Endometrium (tissue), 2 donors: ENCODE results near the gene SPDYE3.
"Not testable (repeated sequence)": the region's sequence is repeated elsewhere in the genome, so short reads cannot be mapped to it uniquely, and the experiment has no call there.

Source experiments
- FAIRE-seq: peaks from 2 replicates; lab custom pipeline; 2012; peaks lifted over from hg19 to GRCh38; lab: Jason Lieb, UNC
- donor health status: control.
- donor health status: control.

SPDYE3 gene

DNA sequence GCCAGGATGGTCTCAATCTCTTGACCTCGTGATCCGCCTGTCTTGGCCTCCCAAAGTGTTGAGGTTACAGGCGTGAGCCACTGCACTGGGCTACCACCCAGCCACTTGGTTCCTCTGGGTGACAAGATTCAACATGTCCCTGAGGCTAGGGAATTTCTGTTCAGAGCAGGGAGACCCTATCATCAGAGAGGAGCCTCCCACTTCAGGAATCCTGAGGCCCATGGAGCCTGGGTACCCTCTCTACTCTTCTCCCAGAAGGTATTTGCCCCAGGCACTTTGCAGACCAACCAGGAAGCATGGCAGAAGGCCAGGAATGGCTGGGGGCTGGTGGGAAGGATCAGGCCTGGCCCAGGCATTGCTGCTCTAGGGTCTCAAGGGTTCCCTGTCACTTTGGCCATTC is 19.2 kb upstream of the SPDYE3 start:
- FAIRE-seq = not testable (repeated sequence)

DNA sequence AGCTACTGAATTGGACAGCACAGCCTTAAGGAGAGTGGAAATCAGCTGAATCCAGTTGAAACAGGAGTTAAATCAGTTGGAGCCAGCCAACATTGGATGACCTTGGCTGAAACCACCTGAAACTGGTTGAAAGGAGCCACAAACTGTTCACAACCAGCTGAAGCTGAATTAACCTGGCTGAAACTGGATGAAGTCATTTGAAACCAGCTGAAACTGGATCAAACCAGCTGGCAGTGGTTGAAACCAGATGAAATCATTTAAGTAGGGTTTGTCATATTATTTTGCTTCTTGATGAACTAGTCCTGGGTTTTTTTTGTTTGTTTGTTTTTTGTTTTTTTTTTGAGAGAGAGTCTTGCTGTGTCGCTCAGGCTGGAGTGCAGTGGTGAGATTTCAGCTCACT is 15.3 kb upstream of the SPDYE3 start:
- FAIRE-seq = not testable (repeated sequence)

DNA sequence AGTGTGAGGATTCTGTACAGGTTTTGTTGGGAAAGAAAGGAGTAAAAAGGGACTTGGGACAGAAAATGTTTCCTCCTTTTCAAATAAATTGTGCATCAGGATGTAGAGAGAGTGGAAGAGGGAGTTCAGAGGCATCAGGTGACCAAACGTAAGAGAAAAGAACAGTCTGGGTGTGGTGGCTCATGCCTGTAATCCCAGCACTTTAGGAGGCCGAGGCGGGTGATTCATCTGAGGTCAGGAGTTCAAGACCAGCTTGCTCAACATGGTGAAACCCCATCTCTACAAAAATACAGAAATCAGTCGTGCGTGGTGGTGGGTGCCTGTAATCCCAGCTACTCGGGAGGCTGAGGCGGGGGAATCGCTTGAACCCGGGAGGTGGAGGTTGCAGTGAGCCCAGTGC is 12.2 kb upstream of the SPDYE3 start:
- FAIRE-seq = not testable (repeated sequence)

DNA sequence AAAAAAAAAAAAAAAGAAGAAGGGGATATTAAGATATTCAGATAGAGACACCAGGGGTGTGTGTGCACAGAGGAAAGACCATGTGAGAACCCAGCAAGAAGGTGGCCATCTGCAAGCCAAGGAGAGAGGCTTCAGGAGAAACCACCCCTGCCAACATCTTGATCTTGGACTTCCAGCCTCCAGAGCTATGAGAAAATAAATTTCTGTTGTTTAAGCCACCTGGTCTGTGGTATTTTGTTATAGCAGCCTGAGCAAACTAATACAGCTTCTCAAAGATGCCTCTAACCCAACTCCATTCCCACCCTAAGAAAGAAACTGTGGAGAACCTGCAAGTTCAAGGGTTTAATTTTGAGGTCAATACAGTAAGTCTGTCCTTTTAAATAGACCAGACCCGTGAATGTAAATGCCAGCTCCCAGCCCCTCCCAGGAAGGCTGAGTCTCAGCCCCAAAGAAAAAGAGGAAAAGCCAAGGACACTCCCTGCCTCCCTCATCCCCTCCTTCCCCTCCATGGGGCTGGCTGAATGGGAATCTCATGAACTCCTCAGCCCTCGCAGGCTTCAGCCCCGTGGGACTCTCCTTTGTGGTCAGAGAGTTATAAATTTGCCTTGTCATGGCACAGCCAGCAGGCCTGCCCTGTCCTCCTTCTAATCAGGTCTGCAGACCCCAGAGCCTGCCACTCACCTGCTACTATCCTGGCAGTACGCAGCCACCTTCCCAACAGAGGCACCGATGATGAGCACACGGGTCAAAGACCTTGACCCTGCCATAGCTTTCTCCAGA is 9.5 kb upstream of the SPDYE3 start:
- not testable (repeated sequence) for FAIRE-seq

GRCh38 chr7:100298632-100298895 is 8.9 kb upstream of the SPDYE3 start:
- FAIRE-seq = not testable (repeated sequence)

DNA sequence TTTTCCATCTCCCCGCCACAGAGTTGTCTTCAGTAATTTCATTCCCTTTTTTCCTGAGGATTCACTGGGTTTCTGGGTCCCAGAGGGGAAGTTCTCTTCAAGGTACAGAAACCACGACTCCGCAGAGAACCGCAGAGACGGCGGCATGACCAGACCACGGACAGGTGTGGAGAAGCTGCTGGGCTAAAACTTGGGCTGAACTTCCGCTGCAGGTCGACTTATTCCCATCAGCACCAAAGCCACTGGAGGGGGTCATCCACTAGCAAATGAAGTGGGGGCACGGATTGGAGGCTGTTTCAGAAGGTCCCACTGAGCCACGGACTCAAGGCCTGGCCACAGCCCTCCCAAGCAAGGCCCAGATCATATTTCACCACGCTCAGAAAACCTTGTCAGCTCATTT is 3.0 kb upstream of the SPDYE3 start:
- not testable (repeated sequence) for FAIRE-seq

DNA sequence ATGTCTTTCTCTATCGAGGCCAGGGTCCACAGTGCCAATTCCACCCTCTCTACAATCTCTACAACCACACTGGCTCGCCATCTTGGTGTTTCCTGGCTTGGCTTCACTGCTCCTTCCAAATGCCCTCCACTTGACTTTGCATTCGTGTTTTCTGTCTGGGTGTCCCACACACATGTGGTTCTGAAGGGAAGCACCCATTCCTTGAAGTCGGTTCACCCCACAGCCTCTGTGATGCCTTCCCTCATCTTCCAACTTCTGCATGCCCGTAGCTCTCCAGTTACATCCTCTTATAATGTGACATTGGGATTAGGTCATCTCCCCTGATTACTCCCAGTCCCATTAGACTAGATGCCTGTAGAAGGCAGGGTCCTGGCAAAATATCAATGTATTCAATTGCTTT is 10.8 kb downstream of the SPDYE3 start:
- FAIRE-seq = not testable (repeated sequence)

GRCh38 chr7:100321648-100322047 is 14.1 kb downstream of the SPDYE3 start:
- FAIRE-seq = not testable (repeated sequence)

GRCh38 chr7:100324194-100324593 is 16.7 kb downstream of the SPDYE3 start:
- not testable (repeated sequence) for FAIRE-seq

GRCh38 chr7:100325671-100326070 is 18.2 kb downstream of the SPDYE3 start:
- not testable (repeated sequence) for FAIRE-seq

DNA sequence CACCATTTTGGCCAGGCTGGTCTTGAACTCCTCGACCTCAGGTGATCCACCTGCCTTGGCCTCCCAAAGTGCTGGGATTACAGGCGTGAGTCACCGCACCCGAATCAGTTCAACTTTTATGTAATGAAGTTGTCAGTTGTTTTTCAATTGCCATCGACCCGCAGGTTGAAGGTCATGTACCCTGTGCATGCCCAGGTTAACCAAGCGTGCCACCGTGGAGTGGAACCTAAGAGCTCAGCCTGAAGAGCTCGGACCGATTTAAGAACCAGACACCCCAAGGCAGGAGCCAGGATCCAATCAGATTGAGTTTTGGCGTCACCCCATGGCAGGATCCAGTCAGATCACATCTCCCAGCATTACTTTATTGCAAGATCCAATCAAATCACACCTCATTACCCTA is 19.4 kb downstream of the SPDYE3 start:
- not testable (repeated sequence) for FAIRE-seq

DNA sequence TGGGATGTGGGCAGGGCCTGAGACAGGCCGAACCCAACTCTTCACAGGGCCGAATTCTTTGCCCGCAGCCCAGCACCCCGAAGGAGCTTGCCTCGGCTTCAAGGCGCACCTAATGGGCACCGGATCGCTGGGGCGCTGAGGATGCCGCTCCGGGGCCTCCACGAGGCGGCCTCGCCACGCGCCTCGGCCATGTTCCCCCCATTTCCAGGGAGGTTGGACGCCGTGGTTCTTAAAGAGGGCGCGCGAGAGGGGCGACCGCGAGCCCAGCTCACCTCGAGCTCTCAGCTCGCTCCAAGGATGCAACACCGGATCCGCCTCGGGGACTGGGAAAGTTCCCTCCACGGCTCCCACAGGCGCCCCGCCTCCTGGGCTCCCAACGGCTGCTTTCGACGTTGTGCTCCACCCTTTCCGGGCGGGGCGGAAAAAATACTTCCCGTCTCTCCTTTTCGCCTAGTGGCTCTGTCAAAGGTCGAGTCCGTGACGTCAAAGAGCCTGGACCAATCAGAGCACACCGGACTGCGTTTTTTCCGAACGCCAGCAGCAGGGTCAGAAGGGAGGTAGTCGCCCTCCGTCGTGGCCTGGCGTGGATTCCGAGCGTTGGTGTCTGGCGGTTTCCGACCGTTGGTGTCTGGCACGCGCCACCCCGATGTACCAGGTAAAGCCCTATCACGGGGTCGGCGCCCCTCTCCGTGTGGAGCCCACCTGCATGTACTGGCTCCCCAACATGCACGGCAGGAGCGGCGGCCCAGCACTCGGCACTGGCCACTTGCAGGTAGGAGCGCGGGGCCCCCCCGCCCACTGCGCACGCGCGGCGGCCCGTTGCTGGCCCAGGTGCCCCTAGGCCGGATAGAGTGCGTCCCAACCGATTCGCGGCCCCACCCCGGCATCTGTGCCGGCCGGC is 28.3 kb downstream of the SPDYE3 start:
- peak; percentile 99 for FAIRE-seq

GRCh38 chr7:100338083-100338696 is 30.7 kb downstream of the SPDYE3 start:
- FAIRE-seq = not testable (repeated sequence)

DNA sequence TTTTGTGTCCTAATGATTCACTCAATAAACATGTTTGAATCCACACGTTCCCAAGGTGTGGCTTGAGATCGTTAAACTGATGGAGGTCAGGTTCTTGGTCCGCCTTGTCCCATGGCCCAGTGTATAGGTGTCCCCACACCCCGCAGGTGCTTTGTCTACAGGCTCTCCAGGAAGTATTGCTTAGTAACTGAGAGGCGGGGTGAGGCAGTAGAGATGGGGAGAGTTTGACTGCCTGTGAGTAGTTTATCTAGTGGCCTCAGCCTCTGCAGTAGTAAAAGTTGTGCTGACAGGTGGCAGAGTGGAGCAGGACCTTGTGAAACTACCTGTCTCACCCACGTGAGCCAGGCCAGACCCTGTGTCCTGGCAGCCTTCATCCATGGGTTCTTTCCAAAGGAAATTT is 33.8 kb downstream of the SPDYE3 start:
- not testable (repeated sequence) for FAIRE-seq

DNA sequence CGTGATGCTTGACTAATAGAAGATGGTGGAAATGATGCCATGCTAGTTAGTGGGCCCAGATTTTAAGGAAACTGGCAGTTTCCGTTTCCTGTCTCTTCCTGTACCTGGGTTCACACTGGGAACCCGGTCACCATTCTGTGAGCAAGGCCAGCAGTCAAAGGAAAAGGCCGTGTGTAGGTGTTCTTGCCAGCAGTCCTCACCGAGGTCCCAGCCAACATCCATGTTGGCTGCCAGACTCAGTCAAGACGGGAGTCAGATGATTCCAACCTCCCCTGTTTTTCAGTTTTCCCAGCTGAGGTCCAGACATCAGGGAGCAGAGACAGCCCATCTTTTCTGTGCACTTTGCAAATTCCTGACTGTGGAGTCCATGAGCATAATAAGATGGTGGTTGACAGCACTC is 35.3 kb downstream of the SPDYE3 start:
- FAIRE-seq = no peak

- not testable (repeated sequence) for FAIRE-seq
These were observed 36.6 kb downstream of the SPDYE3 start for GRCh38 chr7:100344124-100344559.

- FAIRE-seq = not testable (repeated sequence)
These were observed 37.2 kb downstream of the SPDYE3 start for GRCh38 chr7:100344560-100345287.

GRCh38 chr7:100345288-100345672 is 37.8 kb downstream of the SPDYE3 start:
- FAIRE-seq = not testable (repeated sequence)

DNA sequence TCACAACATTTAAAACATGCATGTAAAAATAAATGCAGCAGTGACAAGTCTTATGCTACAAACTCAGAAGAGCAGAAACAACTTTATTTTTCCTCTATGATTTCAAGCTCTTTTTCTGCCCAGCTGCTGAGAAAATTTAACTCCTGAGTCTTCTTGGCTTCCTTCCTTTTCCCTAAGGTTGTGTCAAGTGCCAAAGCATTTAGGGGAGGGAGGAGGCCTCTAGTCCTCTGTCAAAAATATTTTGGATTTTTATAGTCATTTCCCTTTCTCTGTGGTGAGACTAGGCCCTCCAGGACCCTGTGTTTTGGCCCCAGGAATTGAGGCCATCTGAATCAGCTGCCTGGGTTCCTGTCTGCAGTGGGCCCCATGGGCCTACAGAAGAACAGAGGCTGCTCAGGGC is 39.4 kb downstream of the SPDYE3 start:
- no peak for FAIRE-seq

GRCh38 chr7:100348805-100349204 is 41.3 kb downstream of the SPDYE3 start:
- FAIRE-seq = no peak

DNA sequence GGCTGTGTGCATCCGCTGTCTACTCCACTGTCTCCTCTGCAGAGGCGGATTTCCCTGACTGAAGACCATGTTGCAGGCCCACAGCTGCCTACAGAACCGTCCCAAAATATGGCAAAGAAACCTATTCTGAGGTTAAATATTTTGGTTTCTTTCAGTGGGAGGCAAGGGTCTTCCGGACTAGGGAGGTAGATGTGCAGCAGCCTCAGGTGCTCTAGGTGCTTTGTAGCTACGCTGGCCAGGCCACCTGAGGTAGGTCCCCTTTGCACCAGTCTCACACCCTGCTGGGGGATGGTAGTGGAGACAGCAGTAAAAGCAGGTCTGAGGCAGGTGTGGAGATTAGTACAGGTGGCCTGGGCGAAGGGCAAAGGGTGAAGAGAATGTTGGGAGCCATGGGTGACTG is 42.3 kb downstream of the SPDYE3 start:
- no peak for FAIRE-seq

- FAIRE-seq = no peak
These were observed 44.2 kb downstream of the SPDYE3 start for GRCh38 chr7:100351657-100352058.
